NCI-H2196 (cell line): Measurements from ENCODE around the gene CCDC152.
"Not testable (repeated sequence)": the region's sequence is repeated elsewhere in the genome, so short reads cannot be mapped to it uniquely, and the experiment has no call there.

Experiments
- DNase-seq: peaks from one replicate; lab custom pipeline; 2025; ENCODE audit not compliant: unreplicated experiment; lab: John Stamatoyannopoulos, UW

Gene CCDC152

DNA sequence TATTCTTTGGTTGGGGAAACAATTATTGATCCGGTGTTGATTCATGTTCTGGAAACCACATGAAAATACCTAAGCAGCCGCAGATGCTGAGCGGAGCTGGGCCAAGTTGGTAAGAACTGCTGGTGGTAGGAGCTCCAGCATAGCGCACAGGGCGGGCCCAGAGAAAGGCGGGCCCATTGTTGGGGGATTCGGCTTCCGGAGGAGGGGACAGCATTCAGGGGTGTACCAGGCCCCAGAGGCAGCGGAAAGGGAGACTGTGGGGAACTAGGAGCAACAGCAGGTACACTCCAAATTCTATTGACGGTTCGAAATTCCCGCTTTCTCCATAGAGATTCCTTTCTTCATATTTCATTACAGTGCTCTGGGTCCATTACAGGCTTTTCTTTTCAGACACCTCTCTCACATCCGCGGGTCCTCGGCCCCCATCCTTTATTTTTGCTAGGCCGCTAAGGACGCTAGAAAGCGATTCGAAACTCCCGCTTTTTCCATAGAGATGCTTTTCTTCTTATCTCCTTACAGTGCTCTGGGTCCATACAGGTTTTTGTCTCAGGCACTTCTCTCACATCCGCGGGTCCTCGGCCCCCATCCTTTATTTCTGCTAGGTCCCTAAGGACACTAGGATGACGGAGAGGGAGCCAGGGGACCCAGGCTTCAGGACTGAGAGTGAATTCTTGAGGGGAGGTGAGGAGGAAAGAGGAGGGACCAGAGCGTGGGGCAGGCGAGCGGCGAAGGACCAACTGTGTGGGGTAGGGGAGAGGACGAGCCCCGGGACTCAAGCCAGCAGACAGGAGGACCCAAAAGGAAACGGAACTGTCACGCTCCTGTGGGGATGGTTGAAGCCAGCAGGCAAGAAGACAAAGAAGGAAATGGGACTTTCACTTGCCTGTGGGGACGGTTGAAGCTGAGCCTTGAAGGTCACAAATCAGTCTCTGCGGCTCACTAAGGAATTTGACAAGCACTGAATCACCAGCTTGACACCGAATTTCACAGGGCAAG, at the start of gene CCDC152:
Gene CCDC152, plus strand, starts transcription at position 213 of the 996 bp plus-strand sequence. CDS start 2,304 bp downstream, outside the sequence.
- no peak for DNase-seq

DNA sequence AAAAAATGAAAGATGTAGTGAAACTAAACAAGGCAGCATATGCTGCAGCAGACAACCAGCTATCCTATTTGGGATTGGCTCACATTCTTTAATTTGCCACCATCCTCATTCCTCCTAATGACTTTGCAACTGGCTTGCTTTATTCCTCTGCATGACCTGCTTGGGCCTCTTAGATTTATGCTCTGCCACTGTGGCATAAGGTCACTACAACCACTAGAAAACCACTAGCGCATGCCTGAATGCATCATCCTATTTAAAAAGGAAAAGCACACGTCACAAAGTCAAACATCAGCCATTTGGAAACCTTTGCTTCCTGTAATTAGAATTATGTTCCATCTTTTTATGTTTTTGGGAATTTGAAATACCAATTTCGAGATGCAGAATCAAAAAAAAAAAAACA, 40.8 kb upstream of the CCDC152 start:
- DNase-seq, result no peak

DNA sequence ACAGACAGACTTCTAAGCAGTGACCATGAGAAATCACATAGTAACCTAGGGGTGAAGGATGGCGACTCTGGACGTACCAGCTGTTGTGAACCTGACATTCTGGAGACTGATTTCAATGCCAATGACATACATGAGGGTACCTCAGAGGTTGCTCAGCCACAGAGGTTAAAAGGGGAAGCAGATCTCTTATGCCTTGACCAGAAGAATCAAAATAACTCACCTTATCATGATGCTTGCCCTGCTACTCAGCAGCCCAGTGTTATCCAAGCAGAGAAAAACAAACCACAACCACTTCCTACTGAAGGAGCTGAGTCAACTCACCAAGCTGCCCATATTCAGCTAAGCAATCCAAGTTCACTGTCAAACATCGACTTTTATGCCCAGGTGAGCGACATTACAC, 38.0 kb upstream of the CCDC152 start:
- DNase-seq, result no peak

- DNase-seq, result no peak
These were observed 37.6 kb upstream of the CCDC152 start for GRCh38 chr5:42719034-42719433.

DNA sequence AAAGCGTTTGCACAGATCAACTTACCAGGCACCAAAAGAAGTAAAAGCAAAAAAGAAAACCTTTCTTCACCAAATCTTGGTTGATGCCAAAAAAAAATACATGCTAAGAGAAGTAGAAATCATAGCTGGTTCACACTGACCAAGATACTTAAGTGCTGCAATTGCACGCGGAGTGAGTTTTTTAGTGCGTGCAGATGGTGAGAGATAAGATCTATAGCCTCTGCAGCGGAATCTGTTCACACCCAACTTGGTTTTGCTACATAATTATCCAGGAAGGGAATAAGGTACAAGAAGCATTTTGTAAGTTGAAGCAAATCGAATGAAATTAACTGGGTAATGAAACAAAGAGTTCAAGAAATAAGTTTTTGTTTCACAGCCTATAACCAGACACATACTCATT, 36.4 kb upstream of the CCDC152 start:
- DNase-seq, result no peak

- DNase-seq, result no peak
These were observed 35.1 kb upstream of the CCDC152 start for GRCh38 chr5:42721484-42721883.

DNA sequence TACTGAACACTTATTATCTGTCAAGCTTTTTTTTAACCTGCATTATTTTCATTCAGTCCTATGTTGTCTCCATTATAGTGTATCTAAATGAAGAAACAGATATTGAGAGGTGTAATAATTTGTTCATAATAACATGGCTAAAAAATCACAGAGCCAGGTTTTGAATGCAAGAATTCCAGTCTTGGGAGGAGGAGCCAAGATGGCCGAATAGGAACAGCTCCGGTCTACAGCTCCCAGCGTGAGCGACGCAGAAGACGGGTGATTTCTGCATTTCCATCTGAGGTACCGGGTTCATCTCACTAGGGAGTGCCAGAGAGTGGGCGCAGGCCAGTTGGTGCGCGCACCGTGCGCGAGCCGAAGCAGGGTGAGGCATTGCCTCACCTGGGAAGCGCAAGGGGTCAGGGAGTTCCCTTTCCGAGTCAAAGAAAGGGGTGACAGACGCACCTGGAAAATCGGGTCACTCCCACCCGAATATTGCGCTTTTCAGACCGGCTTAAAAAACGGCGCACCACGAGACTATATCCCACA, 22.0 kb upstream of the CCDC152 start:
- not testable (repeated sequence) for DNase-seq

- DNase-seq, result no peak
These were observed 15.7 kb upstream of the CCDC152 start for GRCh38 chr5:42740920-42741319.

GRCh38 chr5:42745426-42745825, 11.2 kb upstream of the CCDC152 start:
- no peak for DNase-seq

GRCh38 chr5:42745856-42746255, 10.8 kb upstream of the CCDC152 start:
- DNase-seq, result no peak

DNA sequence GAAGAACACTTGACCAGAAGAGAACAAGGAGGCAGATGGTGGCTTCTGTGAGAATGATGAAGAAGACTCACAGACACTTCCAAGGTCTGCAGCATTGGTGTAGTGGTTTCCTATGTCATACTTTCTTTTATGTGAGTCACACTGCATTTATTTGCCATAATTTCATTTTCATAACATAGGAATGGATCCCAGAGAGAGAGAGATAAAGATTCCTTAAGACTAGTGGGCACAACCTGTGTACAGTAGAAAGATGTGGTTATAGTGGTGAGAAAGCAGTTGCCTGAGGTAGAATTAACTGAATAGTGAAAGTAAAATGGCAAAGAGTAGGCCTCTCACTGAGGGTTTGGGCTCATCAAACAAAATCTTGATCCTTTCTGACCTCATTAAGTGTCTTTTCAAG, 7.6 kb upstream of the CCDC152 start:
- no peak for DNase-seq

DNA sequence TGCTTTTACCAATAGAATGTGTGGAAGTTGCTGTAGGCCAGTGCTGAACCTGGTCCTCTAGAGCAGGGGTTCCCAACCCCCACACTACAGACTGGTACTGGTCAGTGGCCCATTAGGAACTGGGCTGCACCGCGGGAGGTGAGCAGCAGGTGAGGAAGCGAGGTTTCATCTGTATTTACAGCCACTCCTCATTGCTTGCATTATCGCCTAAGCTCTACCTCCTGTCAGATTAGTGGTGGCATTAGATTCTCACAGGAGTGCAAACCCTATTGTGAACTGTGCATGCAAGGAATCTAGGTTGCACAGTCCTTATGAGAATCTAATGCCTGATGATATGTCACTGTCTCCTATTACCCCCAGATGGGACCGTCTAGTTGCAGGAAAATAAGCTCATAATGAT, 6.1 kb upstream of the CCDC152 start:
- no peak for DNase-seq

DNA sequence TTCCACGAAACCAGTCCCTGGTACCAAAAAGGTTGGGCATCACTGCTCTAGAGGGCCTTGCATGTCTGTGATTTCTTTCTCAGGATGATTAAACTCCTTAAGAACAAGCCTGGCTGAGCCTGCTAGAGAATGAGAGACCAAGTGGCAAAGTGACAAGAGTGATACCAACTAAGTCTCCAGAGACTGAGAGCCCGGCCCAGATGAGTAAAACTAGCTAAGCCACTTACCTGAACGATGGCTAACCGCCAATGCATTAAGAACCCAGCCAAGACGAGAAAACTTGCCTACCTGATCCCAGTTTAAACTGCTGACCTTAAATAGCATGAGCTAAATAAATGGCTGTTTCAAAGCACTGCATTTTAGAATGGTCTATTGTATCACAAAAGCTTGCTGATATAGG, 5.6 kb upstream of the CCDC152 start:
- no peak for DNase-seq

- no peak for DNase-seq
These were observed 3.5 kb upstream of the CCDC152 start for GRCh38 chr5:42753099-42753498.

DNA sequence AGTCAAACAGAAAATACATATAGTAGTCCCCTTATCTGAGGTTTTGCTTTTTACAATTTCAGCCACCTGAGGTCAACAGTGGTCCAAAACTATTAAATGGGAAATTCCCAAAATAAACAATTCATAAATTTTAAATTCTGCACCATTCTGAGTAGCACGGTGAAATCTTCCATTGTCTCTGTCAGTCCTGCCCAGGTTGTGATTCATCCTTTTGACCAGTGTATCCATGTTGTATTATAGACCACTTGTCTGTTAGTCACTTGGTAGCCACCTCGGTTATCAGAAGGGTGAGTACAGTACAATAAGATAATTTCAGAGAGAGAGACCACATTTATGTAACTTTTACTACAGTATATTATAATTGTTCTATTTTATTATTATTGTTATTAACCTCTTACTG, 2.8 kb downstream of the CCDC152 start:
- DNase-seq, result no peak

GRCh38 chr5:42760426-42760825, 3.8 kb downstream of the CCDC152 start:
- DNase-seq, result no peak

GRCh38 chr5:42761791-42762190, 5.2 kb downstream of the CCDC152 start:
- no peak for DNase-seq

- peak; percentile 37 for DNase-seq
These were observed 11.0 kb downstream of the CCDC152 start for GRCh38 chr5:42767491-42768105.

GRCh38 chr5:42768106-42768504, 11.5 kb downstream of the CCDC152 start:
- no peak for DNase-seq

DNA sequence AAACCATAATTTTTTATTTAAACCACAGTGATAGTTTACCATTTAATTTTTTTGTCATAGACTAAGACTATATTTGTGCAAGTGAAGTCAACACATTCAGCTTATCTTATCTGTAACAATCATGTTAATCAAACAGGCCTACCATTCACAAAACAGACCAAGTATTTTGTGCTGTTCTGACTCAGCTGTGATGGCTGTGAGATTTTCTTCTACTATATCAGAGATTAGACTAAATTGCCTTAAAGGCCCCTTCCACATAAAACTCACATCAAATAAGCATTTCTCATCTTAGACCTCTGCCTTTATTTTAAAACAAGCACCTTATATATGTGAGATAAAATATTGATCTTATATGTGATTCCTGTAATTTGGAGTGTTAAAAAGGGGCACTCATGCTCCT, 13.4 kb downstream of the CCDC152 start:
- no peak for DNase-seq

DNA sequence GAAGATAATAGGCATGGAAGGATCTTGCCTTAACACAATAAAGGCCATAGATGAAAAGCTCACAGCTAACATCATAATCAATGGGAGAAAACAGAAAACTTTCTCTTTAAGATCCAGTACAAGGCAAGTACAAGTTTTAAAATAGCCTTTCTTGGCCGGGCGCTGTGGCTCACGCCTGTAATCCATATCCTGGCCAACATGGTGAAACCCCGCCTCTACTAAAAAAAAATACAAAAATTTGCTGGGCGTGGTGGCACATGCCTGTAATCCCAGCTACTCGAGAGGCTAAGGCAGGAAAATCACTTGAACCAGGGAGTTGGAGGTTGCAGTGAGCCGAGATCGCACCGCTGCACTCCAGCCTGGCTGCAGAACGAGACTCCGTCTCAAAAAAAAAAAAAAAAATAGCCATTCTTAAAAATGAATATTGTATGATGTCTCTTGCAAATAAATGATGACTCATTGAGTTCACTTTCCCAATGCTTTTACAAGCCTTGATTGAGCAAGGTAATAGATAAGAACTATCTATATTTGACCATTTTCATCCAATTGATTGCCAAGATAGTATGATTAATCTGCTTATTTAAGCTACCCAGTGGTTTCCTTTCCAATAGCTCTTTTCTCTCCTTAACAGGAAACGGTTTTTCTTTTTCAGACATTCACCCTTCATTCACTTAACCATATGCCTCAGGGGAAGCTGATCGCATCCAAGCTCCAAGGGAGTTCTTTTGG, 15.8 kb downstream of the CCDC152 start:
- DNase-seq, result no peak
